HepG2 (cell line): Measurements from ENCODE around the gene CORO1C. TPM values are rescaled to one million over a fixed set of nuclear protein-coding genes. Genes with fewer than 3 reads are reported as not detected.

ENCODE experiments used
- ATAC-seq: fragments of 200-7000 bp; cut with Tn5 transposase; 3 replicates; pipeline ENCODE4 v1.9.1; 2020; ENCODE audit warnings: mild to moderate bottlenecking, moderate library complexity
- BruUV-seq: library from RNA; stranded (reverse); fragments of 400-500 nt; replicated peaks from 2 replicates; lab custom pipeline; 2021; lab: Mats Ljungman, UMichigan
- CTCF ChIA-PET: fragments of 300-600 bp; formaldehyde crosslinking; extraction: SDS; loops from one replicate; lab custom pipeline; 2021; ENCODE audit warnings: low total read pairs, inconsistent platforms, low intra/inter-chr PET ratio; lab: Yijun Ruan, JAX
- POLR2A ChIA-PET: fragments of 350-600 bp; sonication (Branson Sonifier 250); formaldehyde crosslinking; loops from one replicate; lab custom pipeline; 2020; ENCODE audit warnings: antibody characterized with exemption, inconsistent platforms; lab: Yijun Ruan, JAX
- DNase-seq: peaks from one replicate; pipeline ENCODE4 v3.0.0-alpha.2; 2015; ENCODE audit warnings: low spot score
- FAIRE-seq: peaks from 3 replicates; lab custom pipeline; 2011; peaks lifted over from hg19 to GRCh38; lab: Jason Lieb, UNC
- H2AFZ ChIP-seq: one replicate; pipeline ENCODE4 v1.6.1; 2011; ENCODE audit warnings: low read length, inconsistent platforms
- H3K27ac ChIP-seq: fragments of 300-600 bp; 3 replicates; pipeline ENCODE4 v1.8.0; 2011; ENCODE audit warnings: mixed run types, mild to moderate bottlenecking, mixed read lengths, low read length, inconsistent platforms; ENCODE audit not compliant: insufficient read depth; ENCODE audit errors: extremely low read length
- H3K27me3 ChIP-seq, 2 experiments: fragments of 200-600 bp in 1 of 2; 2 replicates in 1 of 2; 3 replicates in 1 of 2; pipeline versions ENCODE4 v1.6.0 to v1.8.0; 2011; ENCODE audit warnings: low read length in 2 of 2, mild to moderate bottlenecking in 2 of 2, moderate library complexity in 2 of 2, inconsistent platforms in 1 of 2; ENCODE audit not compliant: insufficient read depth in 2 of 2, control insufficient read depth in 1 of 2
- H3K36me3 ChIP-seq, 2 experiments: fragments of 200-600 bp in 1 of 2; replicated peaks in 1 of 2; 2 replicates in 1 of 2; 3 replicates in 1 of 2; pipeline versions ENCODE4 v1.5.1 to v1.8.0; 2011; ENCODE audit warnings: low read length in 2 of 2, inconsistent platforms in 1 of 2; ENCODE audit not compliant: insufficient read depth in 2 of 2, control insufficient read depth in 1 of 2
- H3K4me1 ChIP-seq: 2 replicates; pipeline ENCODE4 v1.5.1; 2012; ENCODE audit warnings: low read length, inconsistent platforms; ENCODE audit not compliant: insufficient read depth
- H3K4me2 ChIP-seq: 2 replicates; pipeline ENCODE4 v1.6.0; 2011; ENCODE audit warnings: low read depth, low read length, inconsistent platforms
- H3K4me3 ChIP-seq, 3 experiments: fragments of 200-600 bp in 1 of 3; sonication (generic), shearing (Covaris generic) in 1 of 3; replicated peaks in 1 of 3; 2 replicates each; pipeline ENCODE4 v1.5.1; 2011 to 2016; ENCODE audit warnings: low read length in 3 of 3, inconsistent platforms in 2 of 3, low read depth in 2 of 3, mild to moderate bottlenecking in 2 of 3, control low read depth in 1 of 3, mixed read lengths in 1 of 3; ENCODE audit not compliant: insufficient read depth in 1 of 3
- H3K79me2 ChIP-seq: one replicate; pipeline ENCODE4 v1.6.1; 2011; ENCODE audit warnings: low read length, inconsistent platforms; ENCODE audit not compliant: insufficient read depth
- H3K9ac ChIP-seq: 2 replicates; pipeline ENCODE4 v1.6.0; 2011; ENCODE audit warnings: mild to moderate bottlenecking, low read depth, low read length, inconsistent platforms; ENCODE audit not compliant: insufficient read depth
- H3K9me3 ChIP-seq: 2 replicates; pipeline ENCODE4 v1.5.1; 2012; ENCODE audit warnings: mild to moderate bottlenecking, low read length
- H4K20me1 ChIP-seq: 2 replicates; pipeline ENCODE4 v1.6.0; 2011; ENCODE audit warnings: inconsistent platforms, mild to moderate bottlenecking, low read length, moderate library complexity; ENCODE audit not compliant: insufficient read depth
- CEBPB ChIP-seq: IDR thresholded peaks from 2 replicates; pipeline ENCODE4 v1.6.1; 2011; ENCODE audit warnings: low read depth, low read length, improper control_type of control experiment, borderline replicate concordance
- KMT2A ChIP-seq: sonication (generic); formaldehyde crosslinking; IDR thresholded peaks from 2 replicates; pipeline ENCODE4 v1.4.0; 2020; ENCODE audit warnings: missing genetic modification reagents
- MIER2 ChIP-seq: IDR thresholded peaks from 2 replicates; pipeline ENCODE4 v1.6.1; 2016; ENCODE audit warnings: missing biosample characterization, missing genetic modification reagents
- ZBTB49 ChIP-seq: sonication (generic); formaldehyde crosslinking; IDR thresholded peaks from 2 replicates; pipeline ENCODE4 v1.4.0; 2020; ENCODE audit warnings: missing genetic modification reagents, borderline replicate concordance
- ZNF431 ChIP-seq: sonication (generic); formaldehyde crosslinking; IDR thresholded peaks from 2 replicates; pipeline ENCODE4 v1.9.0; 2022; ENCODE audit warnings: missing genetic modification reagents, low read depth, mild to moderate bottlenecking, borderline replicate concordance
- ZUFSP ChIP-seq: sonication (generic); formaldehyde crosslinking; IDR thresholded peaks from 2 replicates; pipeline ENCODE4 v1.9.0; 2021; ENCODE audit warnings: missing genetic modification reagents, mild to moderate bottlenecking, borderline replicate concordance
- WGBS: methylation state at CpG from one replicate; pipeline ENCODE4 v1.1.6; 2017; ENCODE audit warnings: low lambda C conversion rate; 5-methylcytosine and 5-hydroxymethylcytosine counted together
- in situ Hi-C: cut with HindIII; loops from 2 replicates; pipeline ENCODE4 v1.10.0; 2017; ENCODE audit warnings: low pct_unique_long_range_greater_than_20kb; ENCODE audit not compliant: extremely low pct_ligation_motif_present
- intact Hi-C: fragments of 100-400 bp; cut with micrococcal nuclease; formaldehyde crosslinking; loops from one replicate; pipeline ENCODE4 v1.10.0; 2022; ENCODE audit not compliant: unreplicated experiment
- polyA plus RNA-seq, 8 experiments: library from polyadenylated mRNA; depleted of rRNA in 3 of 8; stranded (reverse) in 7 of 8; unstranded in 1 of 8; fragments of >200 nt; fragmentation: Illumina TruSeq in 4 of 8; extraction: Trizol in 4 of 8; gene quantifications; 2 replicates each; pipeline versions ENCODE4 v1.2.1 to v1.2.3, GENCODE V29; 2011 to 2016; ENCODE audit warnings: low read depth in 4 of 8, missing spikeins in 1 of 8, mixed read lengths in 1 of 8; ENCODE audit not compliant: insufficient read depth in 1 of 8
- total RNA-seq, 5 experiments: library from RNA; depleted of rRNA; stranded (reverse); fragments of >200 nt; fragmentation: Illumina TruSeq; extraction: Trizol; gene quantifications; 2 replicates each; pipeline ENCODE4 v1.2.3, GENCODE V29; 2016; ENCODE audit warnings: low read depth in 1 of 5

Gene CORO1C
- total and polyA plus RNA-seq, 2 of the 13 experiments (the other 11 are each of a cell fraction or from before 2014, with no cell fraction given): 73.7 to 131 TPM

- TF ChIP-seq ZBTB49 (CRISPR knock-in tag): no peak
- peak; percentile 45; the same call in 1 of the 2 replicates for TF ChIP-seq ZNF431
- TF ChIP-seq KMT2A (CRISPR knock-in tag): no peak
- no peak for TF ChIP-seq MIER2 (CRISPR knock-in tag)
Measured at GRCh38 chr12:108731105-108731865, at the start of gene CORO1C (continued).

GRCh38 chr12:108779998-108780688 lies 48.8 kb upstream of the CORO1C start:
- intact Hi-C loops: no loop called here
- no peaks in the 10 kb centered on the region for H3K9me3 ChIP-seq
- no TSS peak for BruUV-seq
- H3K27ac ChIP-seq: no peak overlapping the region
- H3K9ac ChIP-seq: no peak overlapping the region
- FAIRE-seq (no peak), DNase-seq (no peak), ATAC-seq (no peak)
- POLR2A ChIA-PET: no interaction called here
- no peak for TF ChIP-seq ZUFSP (CRISPR knock-in tag)
- peak; percentile 8; the same call in 1 of the 2 replicates for TF ChIP-seq CEBPB
- in situ Hi-C loops: no loop called here
- H3K4me1 ChIP-seq: peaks cover 12% of the 10 kb centered on the region
- no peaks in the 10 kb centered on the region for H3K27me3 ChIP-seq
- 83% methylated on average over 9 of the region's 9 CpGs for whole genome bisulfite sequencing
- no peaks in the 10 kb centered on the region for H3K79me2 ChIP-seq
- CTCF ChIA-PET: no interaction called here
- H4K20me1 ChIP-seq: no peaks in the 10 kb centered on the region
- H2AFZ ChIP-seq: no peak overlapping the region
- no peaks in the 10 kb centered on the region for H3K36me3 ChIP-seq
- H3K4me3 ChIP-seq: no peak overlapping the region
- no peak overlapping the region for H3K4me2 ChIP-seq
